ENCODE data around the gene GNPTG. TPM values are rescaled to one million over a fixed set of nuclear protein-coding genes. Genes with fewer than 3 reads are reported as not detected.

GNPTG gene
- total and polyA plus RNA-seq, 2 of the 13 experiments (the other 11 are each of a cell fraction or from before 2014, with no cell fraction given) = 22.7 to 71.1 TPM

- TF ChIP-seq RARA (CRISPR knock-in tag; IDR thresholded peaks at IDR 0.05) = no peak
- TF ChIP-seq FOXA1 (IDR thresholded peaks at IDR 0.05) = no peak
- TF ChIP-seq FOXA1 (CRISPR knock-in tag; IDR thresholded peaks at IDR 0.05) = no peak
- TF ChIP-seq NCOA5 (CRISPR knock-in tag; IDR thresholded peaks at IDR 0.05) = no peak
- TF ChIP-seq ZSCAN20 (CRISPR knock-in tag; IDR thresholded peaks at IDR 0.05; ENCODE audit: borderline replicate concordance) = no peak
- TF ChIP-seq ARID4A (CRISPR knock-in tag; IDR thresholded peaks at IDR 0.05; ENCODE audit: borderline replicate concordance) = 0 out of 2 replicates have a peak, but pooled peaks have one; percentile 21
- TF ChIP-seq ZNF615 (CRISPR knock-in tag; IDR thresholded peaks at IDR 0.05; ENCODE audit: borderline replicate concordance) = no peak
- TF ChIP-seq KLF12 (CRISPR knock-in tag; IDR thresholded peaks at IDR 0.05; ENCODE audit: borderline replicate concordance) = no peak
- no peak for TF ChIP-seq SNAPC5 (CRISPR knock-in tag; IDR thresholded peaks at IDR 0.05; ENCODE audit: borderline replicate concordance)
- TF ChIP-seq FOXM1 (CRISPR knock-in tag; IDR thresholded peaks at IDR 0.05) = no peak
- TF ChIP-seq ZNF800 (CRISPR knock-in tag; IDR thresholded peaks at IDR 0.05) = no peak
- TF ChIP-seq JDP2 (CRISPR knock-in tag; IDR thresholded peaks at IDR 0.05; ENCODE audit: borderline replicate concordance) = no peak
- TF ChIP-seq HNRNPK (IDR thresholded peaks at IDR 0.05; ENCODE audit: low read depth, low read length, poor library complexity, severe bottlenecking) = peak; percentile 71
- no peak; the same call in 1 of the 2 replicates for TF ChIP-seq KDM2A (CRISPR knock-in tag; IDR thresholded peaks at IDR 0.05; ENCODE audit: borderline replicate concordance, low read depth)
- TF ChIP-seq HBP1 (CRISPR knock-in tag; IDR thresholded peaks at IDR 0.05; ENCODE audit: low read depth) = no peak
- TF ChIP-seq MAZ (IDR thresholded peaks at IDR 0.05; ENCODE audit: borderline replicate concordance, low read depth, low read length) = no peak
- TF ChIP-seq MAZ (CRISPR knock-in tag; IDR thresholded peaks at IDR 0.05; ENCODE audit: low read depth) = no peak
- TF ChIP-seq ZNF547 (CRISPR knock-in tag; IDR thresholded peaks at IDR 0.05) = no peak
- no peak for TF ChIP-seq HMG20A (CRISPR knock-in tag; IDR thresholded peaks at IDR 0.05; ENCODE audit: borderline replicate concordance)
Measured at GRCh38 chr16:1338119-1338730, 13.5 kb upstream of the GNPTG start (continued).
